Tibial nerve (tissue), 4 donors: ENCODE data around the gene CEACAM7. TPM values are rescaled to one million over a fixed set of nuclear protein-coding genes. Genes with fewer than 3 reads are reported as not detected.

Source experiments
- DNase-seq, 2 donors: peaks; one replicate each; pipeline ENCODE4 v3.0.0-alpha.2; 2019; ENCODE audit warnings: low spot score in 2 of 2
- H3K27ac ChIP-seq, 4 donors: fragments of 200-600 bp; sonication (generic) in 3 of 4; one replicate each; pipeline ENCODE4 v1.5.1; 2017 to 2019; ENCODE audit warnings: mild to moderate bottlenecking in 1 of 4
- H3K27me3 ChIP-seq, 2 donors: fragments of 200-600 bp; sonication (generic) in 1 of 2; one replicate each; pipeline versions ENCODE4 v1.5.1 to v1.6.0; 2017 to 2019
- H3K36me3 ChIP-seq, 3 donors: fragments of 200-600 bp; sonication (generic); one replicate each; pipeline ENCODE4 v1.5.1; 2018 to 2019
- H3K4me1 ChIP-seq, 4 donors: fragments of 200-600 bp; sonication (generic) in 3 of 4; one replicate each; pipeline ENCODE4 v1.5.1; 2017 to 2019
- H3K4me3 ChIP-seq, 4 donors: fragments of 200-600 bp; sonication (generic) in 3 of 4; one replicate each; pipeline ENCODE4 v1.5.1; 2017 to 2019; ENCODE audit warnings: mild to moderate bottlenecking in 1 of 4, moderate library complexity in 1 of 4
- H3K9me3 ChIP-seq, 4 donors: fragments of 200-600 bp; sonication (generic) in 3 of 4; one replicate each; pipeline ENCODE4 v1.5.1; 2017 to 2019
- EP300 ChIP-seq, 2 donors: sonication (generic); formaldehyde crosslinking; IDR thresholded peaks; one replicate each; pipeline ENCODE4 v1.6.1; 2017; ENCODE audit warnings: antibody characterized with exemption in 2 of 2, mild to moderate bottlenecking in 1 of 2
- POLR2A ChIP-seq, 2 donors: fragments of 450-650 bp; IDR thresholded peaks; one replicate each; pipeline ENCODE4 v1.6.1; 2017; ENCODE audit warnings: antibody characterized with exemption in 2 of 2, mild to moderate bottlenecking in 2 of 2, moderate library complexity in 2 of 2
- WGBS, 2 donors: methylation state at CpG; one replicate each; pipeline ENCODE4 v1.1.5; 2018; 5-methylcytosine and 5-hydroxymethylcytosine counted together
- total RNA-seq, 4 donors: library from RNA; depleted of rRNA; stranded (reverse); fragments of >200 nt; gene quantifications; one replicate each; pipeline ENCODE4 v1.1.0, GENCODE V29; 2016
- TF ChIP-seq, protein P1 (sequence below), 5 experiments: fragments of 200-600 bp in 3 of 5; fragments of 450-650 bp in 2 of 5; sonication (generic) in 3 of 5; IDR thresholded peaks; one replicate each; pipeline ENCODE4 v1.5.1; 2016 to 2019; ENCODE audit warnings: antibody characterized with exemption in 5 of 5, mild to moderate bottlenecking in 3 of 5, moderate library complexity in 2 of 5

Gene CEACAM7
- total RNA-seq, 4 donors from 2014 or later: not detected

DNA sequence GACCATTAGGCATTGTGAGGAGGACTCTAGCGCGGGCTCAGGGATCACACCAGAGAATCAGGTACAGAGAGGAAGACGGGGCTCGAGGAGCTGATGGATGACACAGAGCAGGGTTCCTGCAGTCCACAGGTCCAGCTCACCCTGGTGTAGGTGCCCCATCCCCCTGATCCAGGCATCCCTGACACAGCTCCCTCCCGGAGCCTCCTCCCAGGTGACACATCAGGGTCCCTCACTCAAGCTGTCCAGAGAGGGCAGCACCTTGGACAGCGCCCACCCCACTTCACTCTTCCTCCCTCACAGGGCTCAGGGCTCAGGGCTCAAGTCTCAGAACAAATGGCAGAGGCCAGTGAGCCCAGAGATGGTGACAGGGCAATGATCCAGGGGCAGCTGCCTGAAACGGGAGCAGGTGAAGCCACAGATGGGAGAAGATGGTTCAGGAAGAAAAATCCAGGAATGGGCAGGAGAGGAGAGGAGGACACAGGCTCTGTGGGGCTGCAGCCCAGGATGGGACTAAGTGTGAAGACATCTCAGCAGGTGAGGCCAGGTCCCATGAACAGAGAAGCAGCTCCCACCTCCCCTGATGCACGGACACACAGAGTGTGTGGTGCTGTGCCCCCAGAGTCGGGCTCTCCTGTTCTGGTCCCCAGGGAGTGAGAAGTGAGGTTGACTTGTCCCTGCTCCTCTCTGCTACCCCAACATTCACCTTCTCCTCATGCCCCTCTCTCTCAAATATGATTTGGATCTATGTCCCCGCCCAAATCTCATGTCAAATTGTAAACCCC, 17.5 kb upstream of the CEACAM7 start:
- TF ChIP-seq, protein P1, sequence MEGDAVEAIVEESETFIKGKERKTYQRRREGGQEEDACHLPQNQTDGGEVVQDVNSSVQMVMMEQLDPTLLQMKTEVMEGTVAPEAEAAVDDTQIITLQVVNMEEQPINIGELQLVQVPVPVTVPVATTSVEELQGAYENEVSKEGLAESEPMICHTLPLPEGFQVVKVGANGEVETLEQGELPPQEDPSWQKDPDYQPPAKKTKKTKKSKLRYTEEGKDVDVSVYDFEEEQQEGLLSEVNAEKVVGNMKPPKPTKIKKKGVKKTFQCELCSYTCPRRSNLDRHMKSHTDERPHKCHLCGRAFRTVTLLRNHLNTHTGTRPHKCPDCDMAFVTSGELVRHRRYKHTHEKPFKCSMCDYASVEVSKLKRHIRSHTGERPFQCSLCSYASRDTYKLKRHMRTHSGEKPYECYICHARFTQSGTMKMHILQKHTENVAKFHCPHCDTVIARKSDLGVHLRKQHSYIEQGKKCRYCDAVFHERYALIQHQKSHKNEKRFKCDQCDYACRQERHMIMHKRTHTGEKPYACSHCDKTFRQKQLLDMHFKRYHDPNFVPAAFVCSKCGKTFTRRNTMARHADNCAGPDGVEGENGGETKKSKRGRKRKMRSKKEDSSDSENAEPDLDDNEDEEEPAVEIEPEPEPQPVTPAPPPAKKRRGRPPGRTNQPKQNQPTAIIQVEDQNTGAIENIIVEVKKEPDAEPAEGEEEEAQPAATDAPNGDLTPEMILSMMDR (IDR thresholded peaks at IDR 0.05): no peak
- TF ChIP-seq EP300 (IDR thresholded peaks at IDR 0.05): no peak
- TF ChIP-seq POLR2A (IDR thresholded peaks at IDR 0.05): no peak
- Histone ChIP-seq H3K9me3 (peaks cover 0 to 7% (median 0%) of the 10 kb centered on the region in 4 donors), H3K27me3 (peaks cover 0 to 26% of the 10 kb centered on the region in 2 donors), H3K4me1 (no peaks in the 10 kb centered on the region), H3K27ac (no peak overlapping the region), H3K4me3 (no peak overlapping the region), H3K36me3 (no peaks in the 10 kb centered on the region)
- DNase-seq: no peak
- 42 to 44% methylated on average over 9 to 10 of the region's 10 CpGs for WGBS, 2 donors

DNA sequence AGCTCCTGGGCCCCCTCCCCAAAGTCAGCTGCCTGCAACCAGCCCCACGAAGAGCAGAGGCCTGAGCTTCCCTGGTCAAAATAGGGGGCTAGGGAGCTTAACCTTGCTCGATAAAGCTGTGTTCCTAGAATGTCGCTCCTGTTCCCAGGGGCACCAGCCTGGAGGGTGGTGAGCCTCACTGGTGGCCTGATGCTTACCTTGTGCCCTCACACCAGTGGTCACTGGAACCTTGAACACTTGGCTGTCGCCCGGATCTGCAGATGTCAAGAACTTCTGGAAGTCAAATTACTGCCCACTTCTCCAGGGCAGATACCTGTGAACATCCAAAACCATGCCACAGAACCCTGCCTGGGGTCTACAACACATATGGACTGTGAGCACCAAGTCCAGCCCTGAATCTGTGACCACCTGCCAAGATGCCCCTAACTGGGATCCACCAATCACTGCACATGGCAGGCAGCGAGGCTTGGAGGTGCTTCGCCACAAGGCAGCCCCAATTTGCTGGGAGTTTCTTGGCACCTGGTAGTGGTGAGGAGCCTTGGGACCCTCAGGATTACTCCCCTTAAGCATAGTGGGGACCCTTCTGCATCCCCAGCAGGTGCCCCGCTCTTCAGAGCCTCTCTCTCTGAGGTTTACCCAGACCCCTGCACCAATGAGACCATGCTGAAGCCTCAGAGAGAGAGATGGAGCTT, 15.7 kb upstream of the CEACAM7 start:
- Histone ChIP-seq H3K27me3 (peaks cover 0 to 26% of the 10 kb centered on the region in 2 donors), H3K36me3 (no peaks in the 10 kb centered on the region), H3K9me3 (peaks cover 0 to 7% (median 0%) of the 10 kb centered on the region in 4 donors), H3K4me3 (no peak overlapping the region), H3K4me1 (no peaks in the 10 kb centered on the region), H3K27ac (no peak overlapping the region)
- 71 to 83% methylated on average over 5 to 7 of the region's 8 CpGs for WGBS, 2 donors
- no peak for DNase-seq
- TF ChIP-seq EP300 (IDR thresholded peaks at IDR 0.05) (no peak), POLR2A (IDR thresholded peaks at IDR 0.05) (no peak)

DNA sequence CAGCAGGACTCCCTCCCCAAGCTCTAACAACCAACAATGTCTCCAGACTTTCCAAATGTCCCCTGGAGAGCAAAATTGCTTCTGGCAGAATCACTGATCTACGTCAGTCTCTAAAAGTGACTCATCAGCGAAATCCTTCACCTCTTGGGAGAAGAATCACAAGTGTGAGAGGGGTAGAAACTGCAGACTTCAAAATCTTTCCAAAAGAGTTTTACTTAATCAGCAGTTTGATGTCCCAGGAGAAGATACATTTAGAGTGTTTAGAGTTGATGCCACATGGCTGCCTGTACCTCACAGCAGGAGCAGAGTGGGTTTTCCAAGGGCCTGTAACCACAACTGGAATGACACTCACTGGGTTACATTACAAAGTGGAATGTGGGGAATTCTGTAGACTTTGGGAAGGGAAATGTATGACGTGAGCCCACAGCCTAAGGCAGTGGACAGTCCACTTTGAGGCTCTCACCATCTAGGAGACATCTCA, 14.1 kb upstream of the CEACAM7 start:
- Histone ChIP-seq H3K27me3 (peaks cover 0 to 16% of the 10 kb centered on the region in 2 donors), H3K4me3 (no peak overlapping the region), H3K36me3 (no peaks in the 10 kb centered on the region), H3K4me1 (no peaks in the 10 kb centered on the region), H3K27ac (no peak overlapping the region), H3K9me3 (peaks cover 0 to 7% (median 0%) of the 10 kb centered on the region in 4 donors)
- 38 to 49% methylated on average over 3 of the region's 3 CpGs for WGBS, 2 donors
- TF ChIP-seq POLR2A (IDR thresholded peaks at IDR 0.05): no peak
- no peak for TF ChIP-seq EP300 (IDR thresholded peaks at IDR 0.05)
- TF ChIP-seq, protein P1 (IDR thresholded peaks at IDR 0.05): no peak
- DNase-seq: no peak

DNA sequence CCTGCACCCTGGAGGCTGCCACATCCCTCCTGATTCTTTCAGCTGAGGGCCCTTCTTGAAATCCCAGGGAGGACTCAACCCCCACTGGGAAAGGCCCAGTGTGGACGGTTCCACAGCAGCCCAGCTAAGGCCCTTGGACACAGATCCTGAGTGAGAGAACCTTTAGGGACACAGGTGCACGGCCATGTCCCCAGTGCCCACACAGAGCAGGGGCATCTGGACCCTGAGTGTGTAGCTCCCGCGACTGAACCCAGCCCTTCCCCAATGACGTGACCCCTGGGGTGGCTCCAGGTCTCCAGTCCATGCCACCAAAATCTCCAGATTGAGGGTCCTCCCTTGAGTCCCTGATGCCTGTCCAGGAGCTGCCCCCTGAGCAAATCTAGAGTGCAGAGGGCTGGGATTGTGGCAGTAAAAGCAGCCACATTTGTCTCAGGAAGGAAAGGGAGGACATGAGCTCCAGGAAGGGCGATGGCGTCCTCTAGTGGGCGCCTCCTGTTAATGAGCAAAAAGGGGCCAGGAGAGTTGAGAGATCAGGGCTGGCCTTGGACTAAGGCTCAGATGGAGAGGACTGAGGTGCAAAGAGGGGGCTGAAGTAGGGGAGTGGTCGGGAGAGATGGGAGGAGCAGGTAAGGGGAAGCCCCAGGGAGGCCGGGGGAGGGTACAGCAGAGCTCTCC, 13.5 kb upstream of the CEACAM7 start:
- Histone ChIP-seq H3K27me3 (peaks cover 0 to 12% of the 10 kb centered on the region in 2 donors), H3K4me1 (no peaks in the 10 kb centered on the region), H3K9me3 (peaks cover 0 to 1% (median 0%) of the 10 kb centered on the region in 4 donors), H3K4me3 (no peak overlapping the region), H3K27ac (no peak overlapping the region), H3K36me3 (no peaks in the 10 kb centered on the region)
- no peak for DNase-seq
- 28 to 43% methylated on average over 7 to 10 of the region's 10 CpGs for WGBS, 2 donors
- TF ChIP-seq POLR2A (IDR thresholded peaks at IDR 0.05) (no peak), EP300 (IDR thresholded peaks at IDR 0.05) (no peak)
- TF ChIP-seq, protein P1 (IDR thresholded peaks at IDR 0.05): no peak

DNA sequence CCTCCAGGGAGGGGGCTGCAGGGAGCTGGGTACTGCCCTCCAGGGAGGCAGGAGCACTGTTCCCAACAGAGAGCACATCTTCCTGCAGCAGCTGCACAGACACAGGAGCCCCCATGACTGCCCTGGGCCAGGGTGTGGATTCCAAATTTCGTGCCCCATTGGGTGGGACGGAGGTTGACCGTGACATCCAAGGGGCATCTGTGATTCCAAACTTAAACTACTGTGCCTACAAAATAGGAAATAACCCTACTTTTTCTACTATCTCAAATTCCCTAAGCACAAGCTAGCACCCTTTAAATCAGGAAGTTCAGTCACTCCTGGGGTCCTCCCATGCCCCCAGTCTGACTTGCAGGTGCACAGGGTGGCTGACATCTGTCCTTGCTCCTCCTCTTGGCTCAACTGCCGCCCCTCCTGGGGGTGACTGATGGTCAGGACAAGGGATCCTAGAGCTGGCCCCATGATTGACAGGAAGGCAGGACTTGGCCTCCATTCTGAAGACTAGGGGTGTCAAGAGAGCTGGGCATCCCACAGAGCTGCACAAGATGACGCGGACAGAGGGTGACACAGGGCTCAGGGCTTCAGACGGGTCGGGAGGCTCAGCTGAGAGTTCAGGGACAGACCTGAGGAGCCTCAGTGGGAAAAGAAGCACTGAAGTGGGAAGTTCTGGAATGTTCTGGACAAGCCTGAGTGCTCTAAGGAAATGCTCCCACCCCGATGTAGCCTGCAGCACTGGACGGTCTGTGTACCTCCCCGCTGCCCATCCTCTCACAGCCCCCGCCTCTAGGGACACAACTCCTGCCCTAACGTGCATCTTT, 12.5 kb upstream of the CEACAM7 start:
- no peak for DNase-seq
- Histone ChIP-seq H3K27ac (no peak overlapping the region), H3K4me3 (no peak overlapping the region), H3K36me3 (no peaks in the 10 kb centered on the region), H3K9me3 (no peaks in the 10 kb centered on the region), H3K27me3 (peaks cover 0 to 2% of the 10 kb centered on the region in 2 donors), H3K4me1 (no peaks in the 10 kb centered on the region)
- 71 to 85% methylated on average over 9 to 12 of the region's 13 CpGs for WGBS, 2 donors
- TF ChIP-seq, protein P1 (IDR thresholded peaks at IDR 0.05): no peak
- TF ChIP-seq EP300 (IDR thresholded peaks at IDR 0.05) (no peak), POLR2A (IDR thresholded peaks at IDR 0.05) (no peak)
